Astrocyte (in vitro differentiated cells and primary cell): Measurements from ENCODE around the gene FAM13A. TPM values are rescaled to one million over a fixed set of nuclear protein-coding genes. Genes with fewer than 3 reads are reported as not detected.

Experiments
- DNase-seq: peaks from one replicate; pipeline ENCODE4 v3.0.0-alpha.2; 2010; ENCODE audit warnings: low read depth
- FAIRE-seq: peaks from 2 replicates; lab custom pipeline; 2011; peaks lifted over from hg19 to GRCh38; lab: Jason Lieb, UNC
- H2AFZ ChIP-seq: 2 replicates; pipeline ENCODE4 v1.6.0; 2012; ENCODE audit warnings: low read depth, low read length, inconsistent platforms
- H3K27ac ChIP-seq: 2 replicates; pipeline ENCODE4 v1.5.1; 2011; ENCODE audit warnings: low read depth, low read length, inconsistent platforms
- H3K27me3 ChIP-seq: 2 replicates; pipeline ENCODE4 v1.6.0; 2011; ENCODE audit warnings: low read length, inconsistent platforms; ENCODE audit not compliant: insufficient read depth
- H3K36me3 ChIP-seq: 2 replicates; pipeline ENCODE4 v1.5.1; 2011; ENCODE audit warnings: low read length, inconsistent platforms; ENCODE audit not compliant: insufficient read depth
- H3K4me1 ChIP-seq: 2 replicates; pipeline ENCODE4 v1.5.1; 2011; ENCODE audit warnings: low read length, inconsistent platforms; ENCODE audit not compliant: insufficient read depth
- H3K4me2 ChIP-seq: 2 replicates; pipeline ENCODE4 v1.6.0; 2012; ENCODE audit warnings: low read length, inconsistent platforms
- H3K4me3 ChIP-seq: 2 replicates; pipeline ENCODE4 v1.5.1; 2011; ENCODE audit warnings: low read depth, mild to moderate bottlenecking, low read length, inconsistent platforms; ENCODE audit not compliant: insufficient read depth
- H3K79me2 ChIP-seq: 2 replicates; pipeline ENCODE4 v1.6.0; 2012; ENCODE audit warnings: mild to moderate bottlenecking, low read length, inconsistent platforms; ENCODE audit not compliant: insufficient read depth
- H3K9ac ChIP-seq: 2 replicates; pipeline ENCODE4 v1.6.0; 2012; ENCODE audit warnings: mild to moderate bottlenecking, low read length, inconsistent platforms
- H3K9me3 ChIP-seq: 2 replicates; pipeline ENCODE4 v1.5.1; 2012; ENCODE audit warnings: low read depth, mild to moderate bottlenecking, low read length, inconsistent platforms; ENCODE audit not compliant: insufficient read depth
- H4K20me1 ChIP-seq: 2 replicates; pipeline ENCODE4 v1.6.0; 2012; ENCODE audit warnings: low read length, inconsistent platforms; ENCODE audit not compliant: insufficient read depth
- H3K27ac Mint-ChIP-seq: one replicate; pipeline ENCODE4 v1.8.0; 2021; ENCODE audit warnings: mild to moderate bottlenecking, mixed read lengths; ENCODE audit not compliant: unreplicated experiment
- H3K27me3 Mint-ChIP-seq: one replicate; pipeline ENCODE4 v1.8.0; 2021; ENCODE audit warnings: low read depth, mixed read lengths; ENCODE audit not compliant: unreplicated experiment
- H3K36me3 Mint-ChIP-seq: one replicate; pipeline ENCODE4 v1.8.0; 2021; ENCODE audit warnings: low read depth, mixed read lengths; ENCODE audit not compliant: unreplicated experiment
- H3K4me1 Mint-ChIP-seq: one replicate; pipeline ENCODE4 v1.8.0; 2021; ENCODE audit warnings: low read depth, mixed read lengths; ENCODE audit not compliant: unreplicated experiment
- H3K4me3 Mint-ChIP-seq: one replicate; pipeline ENCODE4 v1.8.0; 2021; ENCODE audit warnings: mild to moderate bottlenecking, moderate library complexity, mixed read lengths; ENCODE audit not compliant: unreplicated experiment
- H3K9me3 Mint-ChIP-seq: one replicate; pipeline ENCODE4 v1.8.0; 2021; ENCODE audit warnings: mild to moderate bottlenecking, mixed read lengths; ENCODE audit not compliant: unreplicated experiment
- CTCF ChIP-seq: IDR thresholded peaks from 2 replicates; pipeline ENCODE4 v1.5.1; 2011; ENCODE audit warnings: low read depth, mild to moderate bottlenecking, inconsistent platforms, low read length, moderate library complexity; ENCODE audit not compliant: insufficient read depth
- EZH2 ChIP-seq: IDR thresholded peaks from 2 replicates; pipeline ENCODE4 v1.6.1; 2012; ENCODE audit warnings: mild to moderate bottlenecking, low read length, inconsistent platforms; ENCODE audit not compliant: insufficient read depth
- total RNA-seq: library from RNA; stranded (reverse); gene quantifications from 2 replicates; pipeline ENCODE4 v1.2.1, GENCODE V29; 2021

FAM13A gene
- total RNA-seq, 1 donor from 2014 or later: 12.0 TPM

- Mint-ChIP-seq H3K27me3 (no peaks in the 10 kb centered on the region), H3K36me3 (no peaks in the 10 kb centered on the region), H3K4me1 (peaks cover 6% of the 10 kb centered on the region), H3K9me3 (peaks cover 2% of the 10 kb centered on the region), H3K27ac (no peak overlapping the region), H3K4me3 (no peak overlapping the region)
- FAIRE-seq: no peak
- TF ChIP-seq CTCF (no peak), EZH2 (no peak)
- H2AFZ ChIP-seq: no peak overlapping the region
- H3K27me3 ChIP-seq: no peaks in the 10 kb centered on the region
- no peaks in the 10 kb centered on the region for H4K20me1 ChIP-seq
- H3K36me3 ChIP-seq: no peaks in the 10 kb centered on the region
- H3K27ac ChIP-seq: no peak overlapping the region
- no peak overlapping the region for H3K9ac ChIP-seq
- no peaks in the 10 kb centered on the region for H3K79me2 ChIP-seq
- H3K9me3 ChIP-seq: no peaks in the 10 kb centered on the region
- peak; percentile 71 for DNase-seq
- H3K4me3 ChIP-seq: no peak overlapping the region
- peaks cover 4% of the 10 kb centered on the region for H3K4me1 ChIP-seq
- H3K4me2 ChIP-seq: peak overlapping the region; percentile 4
These were observed 65.2 kb downstream of the FAM13A start for GRCh38 chr4:88991746-88992145.

- H3K9me3 Mint-ChIP-seq: peaks cover 2% of the 10 kb centered on the region
- H3K36me3 Mint-ChIP-seq: no peaks in the 10 kb centered on the region
- H3K27ac Mint-ChIP-seq: no peak overlapping the region
- no peak overlapping the region for H3K4me2 ChIP-seq
- TF ChIP-seq EZH2 (no peak), CTCF (no peak)
- no peaks in the 10 kb centered on the region for H4K20me1 ChIP-seq
- H3K27me3 Mint-ChIP-seq: no peaks in the 10 kb centered on the region
- FAIRE-seq: no peak
- H3K27ac ChIP-seq: no peak overlapping the region
- peaks cover 4% of the 10 kb centered on the region for H3K4me1 ChIP-seq
- DNase-seq: peak; percentile 37
- H3K27me3 ChIP-seq: no peaks in the 10 kb centered on the region
- no peak overlapping the region for H2AFZ ChIP-seq
- H3K4me1 Mint-ChIP-seq: peaks cover 6% of the 10 kb centered on the region
- no peaks in the 10 kb centered on the region for H3K9me3 ChIP-seq
- no peak overlapping the region for H3K4me3 Mint-ChIP-seq
- H3K9ac ChIP-seq: no peak overlapping the region
- no peaks in the 10 kb centered on the region for H3K79me2 ChIP-seq
- H3K4me3 ChIP-seq: no peak overlapping the region
- H3K36me3 ChIP-seq: no peaks in the 10 kb centered on the region
These were observed 67.0 kb downstream of the FAM13A start for GRCh38 chr4:88989990-88990389.

GRCh38 chr4:88985088-88985773 is 71.8 kb downstream of the FAM13A start:
- peak; percentile 76 for FAIRE-seq
- Histone ChIP-seq H3K4me3 (no peak overlapping the region), H3K4me1 (no peaks in the 10 kb centered on the region), H3K9me3 (no peaks in the 10 kb centered on the region), H2AFZ (no peak overlapping the region), H3K79me2 (no peaks in the 10 kb centered on the region), H3K4me2 (no peak overlapping the region), H4K20me1 (no peaks in the 10 kb centered on the region), H3K27ac (no peak overlapping the region), H3K9ac (no peak overlapping the region), H3K27me3 (no peaks in the 10 kb centered on the region), H3K36me3 (no peaks in the 10 kb centered on the region)
- Mint-ChIP-seq H3K4me3 (no peak overlapping the region), H3K9me3 (no peaks in the 10 kb centered on the region), H3K27ac (no peak overlapping the region), H3K27me3 (no peaks in the 10 kb centered on the region), H3K36me3 (no peaks in the 10 kb centered on the region), H3K4me1 (peaks cover 3% of the 10 kb centered on the region)
- TF ChIP-seq EZH2 (no peak), CTCF (no peak)
- peak; percentile 81 for DNase-seq
